ENCODE results near the gene MZT1.

DNA sequence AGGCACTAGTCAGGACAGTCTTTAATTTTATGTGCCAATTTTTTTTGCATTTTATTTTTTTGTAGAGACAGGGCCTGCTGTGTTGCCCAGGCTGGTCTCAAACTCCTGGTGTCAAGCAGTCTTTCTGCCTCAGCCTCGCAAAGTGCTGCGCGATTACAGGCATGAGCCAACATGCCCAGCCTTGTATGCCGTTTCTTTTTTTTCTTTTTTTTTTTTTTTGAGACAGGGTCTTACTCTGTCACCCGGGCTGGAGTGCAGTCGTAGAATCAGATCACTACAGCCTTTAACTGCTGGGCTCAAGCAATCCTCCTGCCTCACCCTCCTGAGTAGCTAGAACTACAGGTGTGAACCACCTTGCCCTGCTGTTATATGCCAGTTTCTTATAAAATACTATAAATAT is 26.7 kb upstream of the MZT1 start:
- TF ChIP-seq, protein P1, sequence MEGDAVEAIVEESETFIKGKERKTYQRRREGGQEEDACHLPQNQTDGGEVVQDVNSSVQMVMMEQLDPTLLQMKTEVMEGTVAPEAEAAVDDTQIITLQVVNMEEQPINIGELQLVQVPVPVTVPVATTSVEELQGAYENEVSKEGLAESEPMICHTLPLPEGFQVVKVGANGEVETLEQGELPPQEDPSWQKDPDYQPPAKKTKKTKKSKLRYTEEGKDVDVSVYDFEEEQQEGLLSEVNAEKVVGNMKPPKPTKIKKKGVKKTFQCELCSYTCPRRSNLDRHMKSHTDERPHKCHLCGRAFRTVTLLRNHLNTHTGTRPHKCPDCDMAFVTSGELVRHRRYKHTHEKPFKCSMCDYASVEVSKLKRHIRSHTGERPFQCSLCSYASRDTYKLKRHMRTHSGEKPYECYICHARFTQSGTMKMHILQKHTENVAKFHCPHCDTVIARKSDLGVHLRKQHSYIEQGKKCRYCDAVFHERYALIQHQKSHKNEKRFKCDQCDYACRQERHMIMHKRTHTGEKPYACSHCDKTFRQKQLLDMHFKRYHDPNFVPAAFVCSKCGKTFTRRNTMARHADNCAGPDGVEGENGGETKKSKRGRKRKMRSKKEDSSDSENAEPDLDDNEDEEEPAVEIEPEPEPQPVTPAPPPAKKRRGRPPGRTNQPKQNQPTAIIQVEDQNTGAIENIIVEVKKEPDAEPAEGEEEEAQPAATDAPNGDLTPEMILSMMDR (IDR thresholded peaks at IDR 0.05; ENCODE audit: low read depth, low read length, poor library complexity, severe bottlenecking) = no peak
- TF ChIP-seq EZH2phosphoT487 (IDR thresholded peaks at IDR 0.05; ENCODE audit: borderline replicate concordance, low read length) = no peak

Measured in DOHH2 (cell line).